Amniotic epithelial cell (primary cell): ENCODE results near the gene RPS28.
A peak's percentile ranks its signal among the peaks of the same experiment; 100 is the strongest.
"Not testable (repeated sequence)": the region's sequence is repeated elsewhere in the genome, so short reads cannot be mapped to it uniquely, and the experiment has no call there.

Experiments used
- DNase-seq: peaks from one replicate; pipeline ENCODE4 v3.0.0-alpha.2; 2010; ENCODE audit warnings: low read depth

Gene RPS28

DNA sequence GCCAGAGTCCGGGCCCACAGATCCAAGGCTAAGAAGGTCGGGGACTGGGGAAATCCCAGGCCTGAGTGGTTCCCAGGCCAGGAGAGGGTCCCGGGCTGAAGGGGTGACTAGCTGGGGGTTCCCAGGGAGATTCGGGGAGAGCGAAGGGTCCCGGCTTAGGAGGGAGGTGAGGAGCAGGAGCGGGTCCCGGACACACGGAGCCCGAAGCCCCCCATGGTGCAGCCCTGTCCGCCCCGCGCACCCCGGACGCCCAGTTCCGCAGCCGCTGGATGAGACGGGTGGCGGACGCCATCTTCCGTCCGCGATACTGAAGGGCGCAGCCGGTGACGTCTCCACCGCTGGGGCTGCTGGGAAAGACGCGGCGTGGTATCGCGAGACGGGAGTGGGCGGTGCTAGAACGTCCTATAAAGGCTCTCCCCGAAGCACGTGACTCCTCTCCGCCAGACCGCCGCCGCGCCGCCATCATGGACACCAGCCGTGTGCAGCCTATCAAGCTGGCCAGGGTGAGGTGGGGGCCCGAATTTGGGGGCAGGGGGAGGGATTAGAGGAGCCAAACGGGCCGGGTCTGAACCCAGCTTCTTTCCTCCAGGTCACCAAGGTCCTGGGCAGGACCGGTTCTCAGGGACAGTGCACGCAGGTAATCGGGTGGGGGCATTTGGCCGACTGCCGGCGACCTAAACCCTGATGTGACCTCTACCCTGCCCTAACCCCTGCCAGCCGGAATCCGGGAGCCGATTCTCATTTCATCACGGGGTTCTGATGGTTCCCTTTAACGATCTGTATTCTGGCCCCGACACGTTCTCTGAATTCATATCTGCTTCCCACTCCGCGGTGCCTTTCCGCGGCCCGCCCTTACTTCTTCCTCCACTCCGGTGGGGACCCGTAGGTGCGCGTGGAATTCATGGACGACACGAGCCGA is at the start of gene RPS28, which contains the start of gene NDUFA7:
Gene RPS28, plus strand, starts transcription at position 430 of the 919 bp plus-strand sequence. Its CDS starts 35 bp downstream, at position 465.
Gene NDUFA7, minus strand, starts transcription at position 309 of the 919 bp plus-strand sequence. Its CDS starts 17 bp downstream, at position 292.
- DNase-seq, result peak; percentile 89

- not testable (repeated sequence) for DNase-seq
These were observed 44.8 kb upstream of the RPS28 start for GRCh38 chr19:8276508-8276907.

GRCh38 chr19:8291337-8291736 is 30.0 kb upstream of the RPS28 start:
- DNase-seq, result not testable (repeated sequence)

- DNase-seq, result no peak
These were observed 19.0 kb upstream of the RPS28 start for GRCh38 chr19:8302357-8302691.

- no peak for DNase-seq
These were observed 18.6 kb upstream of the RPS28 start for GRCh38 chr19:8302734-8303133.

DNA sequence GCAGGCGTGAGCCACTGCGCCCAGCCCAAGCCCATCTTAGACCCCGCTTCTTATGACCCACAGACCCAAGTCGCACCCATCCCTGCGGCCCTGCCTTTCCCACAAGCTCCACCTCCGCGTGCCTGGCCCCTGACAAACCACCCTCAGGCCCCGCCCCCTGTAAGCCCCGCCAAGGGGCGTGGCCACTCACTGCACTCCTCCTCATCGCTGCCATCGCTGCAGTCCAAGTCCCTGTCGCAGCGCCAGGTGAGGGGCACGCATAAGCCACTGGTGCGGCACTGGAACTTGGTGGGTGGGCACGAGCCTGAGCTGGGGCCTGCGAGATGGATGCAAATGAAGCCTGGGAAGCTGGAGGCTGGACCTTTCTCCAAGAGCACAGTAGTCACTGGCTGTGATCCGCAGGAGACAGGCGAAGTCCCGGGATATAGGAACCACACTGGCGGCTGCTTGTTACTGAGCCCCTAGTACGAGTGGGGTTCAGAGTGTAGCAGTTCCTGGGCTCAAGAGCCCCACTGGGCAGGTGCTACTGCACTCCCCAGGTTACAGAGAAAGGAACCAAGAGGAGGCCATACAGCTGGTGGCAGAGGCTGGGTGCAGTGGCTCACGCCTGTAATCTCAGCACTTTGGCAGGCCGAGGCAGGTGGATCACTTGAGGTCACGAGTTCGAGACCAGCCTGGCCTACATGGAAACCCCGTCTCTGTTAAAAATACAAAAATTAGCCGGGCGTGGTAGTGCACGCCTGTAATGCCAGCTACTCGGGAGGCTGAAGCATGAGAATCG is 16.3 kb upstream of the RPS28 start:
- DNase-seq, result no peak

- DNase-seq, result no peak
These were observed 15.5 kb upstream of the RPS28 start for GRCh38 chr19:8305798-8306197.

- DNase-seq, result no peak
These were observed 14.9 kb upstream of the RPS28 start for GRCh38 chr19:8306235-8307054.

GRCh38 chr19:8307400-8307964 is 13.8 kb upstream of the RPS28 start:
- DNase-seq, result no peak

- DNase-seq, result peak; percentile 82
These were observed 13.1 kb upstream of the RPS28 start, which contains the start of gene CD320 for GRCh38 chr19:8307965-8308866. CD320 (minus strand) TSS chr19:8308358; CDS start chr19:8308290, 68 bp downstream.

DNA sequence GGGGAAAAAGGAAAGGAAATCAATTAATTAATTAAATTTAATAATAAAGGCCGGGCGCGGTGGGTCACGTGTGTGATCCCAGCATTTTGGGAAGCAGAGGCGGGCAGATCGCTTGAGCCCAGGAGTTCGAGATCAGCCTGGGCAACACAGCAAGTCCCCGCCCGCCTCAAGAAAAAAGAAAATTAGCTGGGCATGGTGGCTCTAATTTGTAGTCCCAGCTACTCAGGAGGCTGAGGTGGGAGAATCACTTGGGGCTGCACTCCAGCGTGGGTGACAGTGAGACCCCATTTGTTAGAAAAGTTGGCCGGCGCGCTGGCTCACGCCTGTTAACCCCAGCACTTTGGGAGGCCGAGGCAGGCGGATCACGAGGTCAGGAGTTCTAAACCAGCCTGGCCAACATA is 12.4 kb upstream of the RPS28 start:
- DNase-seq, result no peak

DNA sequence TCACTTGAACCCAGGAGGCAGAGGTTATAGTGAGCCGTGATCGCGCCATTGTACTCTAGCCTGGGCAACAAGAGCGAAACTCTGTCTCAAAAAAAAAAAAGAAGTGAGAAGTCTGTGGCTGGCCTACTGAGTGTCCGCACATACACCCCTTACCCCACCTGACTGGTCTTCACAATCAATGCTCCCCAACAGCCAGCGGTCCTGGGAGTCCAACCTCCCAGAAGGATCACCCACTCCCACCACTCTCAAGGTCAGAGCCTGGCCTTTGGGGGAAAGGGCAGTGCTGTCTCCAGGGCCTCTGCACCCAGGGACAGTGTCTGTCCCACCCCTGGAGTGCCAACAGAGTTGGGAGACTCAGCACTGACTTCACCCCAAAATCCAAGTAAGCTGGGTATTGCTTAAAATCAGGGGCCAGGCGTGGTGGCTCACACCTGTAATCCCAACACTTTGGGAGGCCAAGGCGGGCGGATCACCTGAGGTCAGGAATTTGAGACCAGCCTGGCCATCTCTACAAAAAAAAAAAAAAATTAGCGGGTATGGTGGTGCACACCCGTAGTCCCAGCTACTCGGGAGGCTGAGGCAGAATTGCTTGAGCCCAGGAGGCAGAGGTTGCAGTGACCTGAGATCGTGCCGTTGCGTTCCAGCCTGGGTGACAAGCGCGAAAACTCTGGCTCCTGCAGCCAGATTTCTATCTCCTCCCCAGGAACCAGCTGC is 10.8 kb upstream of the RPS28 start:
- no peak for DNase-seq

- DNase-seq, result no peak
These were observed 9.6 kb upstream of the RPS28 start for GRCh38 chr19:8311461-8312260.

DNA sequence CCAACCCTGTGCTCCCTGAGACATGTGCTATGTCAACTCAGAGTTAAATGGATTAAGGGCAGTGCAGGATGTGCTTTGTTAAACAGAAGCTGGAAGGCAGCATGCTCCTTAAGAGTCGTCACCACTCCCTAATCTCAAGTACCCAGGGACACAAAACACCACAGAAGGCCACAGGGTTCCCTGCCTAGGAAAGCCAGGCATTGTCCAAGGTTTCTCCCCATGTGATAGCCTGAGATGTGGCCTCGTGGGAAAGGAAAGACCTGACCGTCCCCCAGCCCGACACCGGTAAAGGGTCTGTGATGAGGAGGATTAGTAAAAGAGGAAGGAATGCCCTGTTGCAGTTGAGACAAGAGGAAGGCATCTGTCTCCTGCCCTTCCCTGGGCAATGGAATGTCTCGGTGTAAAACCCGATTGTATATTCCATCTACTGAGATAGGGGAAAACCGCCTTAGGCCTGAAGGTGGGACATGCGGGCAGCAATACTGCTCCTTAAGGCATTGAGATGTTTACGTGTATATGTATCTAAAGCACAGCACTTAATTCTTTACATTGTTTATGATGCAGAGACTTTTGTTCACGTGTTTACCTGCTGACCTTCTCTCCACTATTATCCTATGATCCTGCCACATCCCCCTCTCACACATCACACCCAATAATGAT is 6.2 kb upstream of the RPS28 start:
- DNase-seq, result not testable (repeated sequence)

DNA sequence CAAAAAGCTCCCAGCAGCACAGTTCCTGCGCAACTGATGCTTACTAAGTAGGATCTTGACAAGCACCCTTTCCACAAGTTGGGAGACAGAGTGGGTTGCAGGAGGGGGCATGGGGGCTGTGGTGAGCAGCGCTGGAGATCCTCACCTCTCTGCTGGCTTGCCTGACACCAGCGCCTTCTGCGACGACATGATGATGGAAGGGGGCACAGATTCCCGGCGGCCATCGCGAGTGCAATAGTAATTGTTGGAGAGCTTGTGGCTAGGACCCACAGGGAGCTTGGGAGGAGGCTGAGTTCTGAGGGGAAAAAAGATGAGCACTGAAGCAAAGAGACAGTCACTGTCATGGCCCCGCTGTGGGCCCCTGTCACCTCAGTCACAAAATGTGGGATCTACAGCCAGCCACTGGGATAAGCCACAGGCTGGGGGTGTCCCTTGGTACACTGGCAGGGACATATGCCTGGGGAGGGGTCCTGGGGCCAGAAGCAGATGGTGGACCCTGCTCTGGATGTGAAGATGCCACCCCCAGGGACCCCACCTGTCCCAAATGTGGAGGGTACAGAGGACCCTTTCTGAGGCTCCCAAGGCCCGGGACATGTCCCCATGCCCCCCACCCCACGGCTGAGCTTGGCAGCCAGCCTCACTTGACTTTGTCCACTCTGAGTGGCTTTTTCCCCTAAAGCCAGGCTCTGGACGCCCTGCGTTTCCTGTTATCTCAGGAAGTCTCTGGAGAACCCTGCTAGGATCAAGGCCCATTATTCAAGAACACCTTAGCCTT is 4.8 kb upstream of the RPS28 start:
- DNase-seq, result no peak

- DNase-seq, result not testable (repeated sequence)
These were observed 2.5 kb upstream of the RPS28 start for GRCh38 chr19:8318835-8319234.

GRCh38 chr19:8319807-8320520 is 1.3 kb upstream of the RPS28 start:
- DNase-seq, result no peak
